Gastroesophageal sphincter (tissue), 3 donors: ENCODE measurements around the gene FXYD7.

Experiments used
- CTCF ChIP-seq, 4 experiments: fragments of 200-600 bp in 2 of 4; fragments of 450-650 bp in 2 of 4; sonication (generic) in 1 of 4; IDR thresholded peaks; one replicate each; pipeline ENCODE4 v1.5.1; 2017 to 2019; ENCODE audit warnings: antibody characterized with exemption in 4 of 4, mild to moderate bottlenecking in 2 of 4, moderate library complexity in 2 of 4
- EP300 ChIP-seq: sonication (generic); formaldehyde crosslinking; IDR thresholded peaks from one replicate; pipeline ENCODE4 v1.6.1; 2017; ENCODE audit warnings: antibody characterized with exemption, mild to moderate bottlenecking
- POLR2A ChIP-seq, 2 donors: fragments of 450-650 bp; IDR thresholded peaks; one replicate each; pipeline ENCODE4 v1.6.1; 2017; ENCODE audit warnings: antibody characterized with exemption in 2 of 2, mild to moderate bottlenecking in 2 of 2, moderate library complexity in 1 of 2
- POLR2AphosphoS5 ChIP-seq: sonication (generic); formaldehyde crosslinking; IDR thresholded peaks from one replicate; pipeline ENCODE4 v1.6.1; 2017; ENCODE audit warnings: antibody characterized with exemption

GRCh38 chr19:35157431-35157830 lies 14.4 kb downstream of the FXYD7 start:
- TF ChIP-seq CTCF (IDR thresholded peaks at IDR 0.05) (no peak), POLR2A (IDR thresholded peaks at IDR 0.05) (no peak), POLR2AphosphoS5 (no peak), EP300 (no peak)
